ENCODE results near the gene DYDC2. TPM values are rescaled to one million over a fixed set of nuclear protein-coding genes. Genes with fewer than 3 reads are reported as not detected.

DYDC2 gene
- total RNA-seq, 2 experiments from 2014 or later: not detected

- no peaks in the 10 kb centered on the region for H3K79me2 ChIP-seq (ENCODE audit: insufficient read depth, low read depth, low read length)
- BruUV-seq (replicated peaks): no TSS peak
- H3K27ac ChIP-seq (ENCODE audit: low read depth, low read length, poor library complexity, severe bottlenecking): no peak overlapping the region
Measured at GRCh38 chr10:80379701-80380100, 23.1 kb downstream of the DYDC2 start.

GRCh38 chr10:80380185-80380584, 23.6 kb downstream of the DYDC2 start:
- BruUV-seq (replicated peaks): no TSS peak
- H3K36me3 ChIP-seq (ENCODE audit: insufficient read depth, low read length): no peaks in the 10 kb centered on the region
- POLR2A ChIA-PET: interaction anchor here (1.0 kb wide), 1 partner anchor 126 kb away, joined by 4 read pairs; no protein-coding TSS in a partner anchor

More at GRCh38 chr10:80379701-80380100, 23.1 kb downstream of the DYDC2 start:
- H2AFZ ChIP-seq (ENCODE audit: low read length): no peak overlapping the region
- no peaks in the 10 kb centered on the region for H4K20me1 ChIP-seq (ENCODE audit: insufficient read depth, low read length)
- TF ChIP-seq EZH2phosphoT487 (IDR thresholded peaks at IDR 0.05; ENCODE audit: borderline replicate concordance, low read depth, low read length) (no peak), CTCF (conservative IDR thresholded peaks at IDR 0.05; ENCODE audit: low read length) (no peak)
- H3K4me1 ChIP-seq (ENCODE audit: insufficient read depth, low read length, poor library complexity, severe bottlenecking): no peaks in the 10 kb centered on the region
- ChIA-PET CTCF (ENCODE audit: unreplicated experiment) (no interaction called here), POLR2A (interaction anchor here (1.0 kb wide), 1 partner anchor 126 kb away, joined by 4 read pairs; no protein-coding TSS in a partner anchor)
- intact Hi-C loops (cut with micrococcal nuclease; ENCODE audit: unreplicated experiment): loop anchor here (5.0 kb wide), 1 partner anchor 543 kb away; no protein-coding TSS in a partner anchor
- no peak for DNase-seq (ENCODE audit: low spot score)
- no peaks in the 10 kb centered on the region for H3K9me3 ChIP-seq (ENCODE audit: low read length)
- no peaks in the 10 kb centered on the region for H3K9me2 ChIP-seq (ENCODE audit: insufficient read depth, low read length)
- no peak overlapping the region for H3K4me2 ChIP-seq (ENCODE audit: low read length)
- no peak overlapping the region for H3K4me3 ChIP-seq (ENCODE audit: low read depth, low read length, poor library complexity, severe bottlenecking)
- H3K36me3 ChIP-seq (ENCODE audit: insufficient read depth, low read length): no peaks in the 10 kb centered on the region

More at GRCh38 chr10:80380185-80380584, 23.6 kb downstream of the DYDC2 start:
- intact Hi-C loops (cut with micrococcal nuclease; ENCODE audit: unreplicated experiment): loop anchor here (5.0 kb wide), 1 partner anchor 542 kb away; no protein-coding TSS in a partner anchor
- Histone ChIP-seq H3K9me3 (ENCODE audit: low read length) (no peaks in the 10 kb centered on the region), H3K4me1 (ENCODE audit: insufficient read depth, low read length, poor library complexity, severe bottlenecking) (no peaks in the 10 kb centered on the region), H4K20me1 (ENCODE audit: insufficient read depth, low read length) (no peaks in the 10 kb centered on the region), H2AFZ (ENCODE audit: low read length) (no peak overlapping the region), H3K9me2 (ENCODE audit: insufficient read depth, low read length) (no peaks in the 10 kb centered on the region), H3K4me2 (ENCODE audit: low read length) (no peak overlapping the region), H3K4me3 (ENCODE audit: low read depth, low read length, poor library complexity, severe bottlenecking) (no peak overlapping the region), H3K27ac (ENCODE audit: low read depth, low read length, poor library complexity, severe bottlenecking) (no peak overlapping the region), H3K79me2 (ENCODE audit: insufficient read depth, low read depth, low read length) (no peaks in the 10 kb centered on the region)
- TF ChIP-seq CTCF (conservative IDR thresholded peaks at IDR 0.05; ENCODE audit: low read length) (no peak), EZH2phosphoT487 (IDR thresholded peaks at IDR 0.05; ENCODE audit: borderline replicate concordance, low read depth, low read length) (no peak)
- CTCF ChIA-PET (ENCODE audit: unreplicated experiment): no interaction called here
- no peak for DNase-seq (ENCODE audit: low spot score)
